Erythroblast (primary cell): ENCODE measurements around the gene CARD6.
"Not testable (repeated sequence)": the region's sequence is repeated elsewhere in the genome, so short reads cannot be mapped to it uniquely, and the experiment has no call there.

Experiments used
- DNase-seq, 2 experiments: peaks; one replicate each; lab custom pipeline; 2025; lab: John Stamatoyannopoulos, UW
- GATA1 ChIP-seq: IDR thresholded peaks from 2 replicates; pipeline ENCODE4 v1.6.1; 2011; ENCODE audit warnings: low read depth, mild to moderate bottlenecking, control low read depth, low read length, moderate library complexity
- POLR2A ChIP-seq: IDR thresholded peaks from 2 replicates; pipeline ENCODE4 v1.6.1; 2011; ENCODE audit warnings: mild to moderate bottlenecking, low read length

CARD6 gene, protein sequence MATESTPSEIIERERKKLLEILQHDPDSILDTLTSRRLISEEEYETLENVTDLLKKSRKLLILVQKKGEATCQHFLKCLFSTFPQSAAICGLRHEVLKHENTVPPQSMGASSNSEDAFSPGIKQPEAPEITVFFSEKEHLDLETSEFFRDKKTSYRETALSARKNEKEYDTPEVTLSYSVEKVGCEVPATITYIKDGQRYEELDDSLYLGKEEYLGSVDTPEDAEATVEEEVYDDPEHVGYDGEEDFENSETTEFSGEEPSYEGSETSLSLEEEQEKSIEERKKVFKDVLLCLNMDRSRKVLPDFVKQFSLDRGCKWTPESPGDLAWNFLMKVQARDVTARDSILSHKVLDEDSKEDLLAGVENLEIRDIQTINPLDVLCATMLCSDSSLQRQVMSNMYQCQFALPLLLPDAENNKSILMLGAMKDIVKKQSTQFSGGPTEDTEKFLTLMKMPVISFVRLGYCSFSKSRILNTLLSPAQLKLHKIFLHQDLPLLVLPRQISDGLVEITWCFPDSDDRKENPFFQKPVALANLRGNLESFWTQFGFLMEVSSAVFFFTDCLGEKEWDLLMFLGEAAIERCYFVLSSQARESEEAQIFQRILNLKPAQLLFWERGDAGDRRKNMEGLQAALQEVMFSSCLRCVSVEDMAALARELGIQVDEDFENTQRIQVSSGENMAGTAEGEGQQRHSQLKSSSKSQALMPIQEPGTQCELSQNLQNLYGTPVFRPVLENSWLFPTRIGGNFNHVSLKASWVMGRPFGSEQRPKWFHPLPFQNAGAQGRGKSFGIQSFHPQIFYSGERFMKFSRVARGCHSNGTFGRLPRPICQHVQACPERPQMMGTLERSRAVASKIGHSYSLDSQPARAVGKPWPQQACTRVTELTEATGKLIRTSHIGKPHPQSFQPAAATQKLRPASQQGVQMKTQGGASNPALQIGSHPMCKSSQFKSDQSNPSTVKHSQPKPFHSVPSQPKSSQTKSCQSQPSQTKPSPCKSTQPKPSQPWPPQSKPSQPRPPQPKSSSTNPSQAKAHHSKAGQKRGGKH

DNA sequence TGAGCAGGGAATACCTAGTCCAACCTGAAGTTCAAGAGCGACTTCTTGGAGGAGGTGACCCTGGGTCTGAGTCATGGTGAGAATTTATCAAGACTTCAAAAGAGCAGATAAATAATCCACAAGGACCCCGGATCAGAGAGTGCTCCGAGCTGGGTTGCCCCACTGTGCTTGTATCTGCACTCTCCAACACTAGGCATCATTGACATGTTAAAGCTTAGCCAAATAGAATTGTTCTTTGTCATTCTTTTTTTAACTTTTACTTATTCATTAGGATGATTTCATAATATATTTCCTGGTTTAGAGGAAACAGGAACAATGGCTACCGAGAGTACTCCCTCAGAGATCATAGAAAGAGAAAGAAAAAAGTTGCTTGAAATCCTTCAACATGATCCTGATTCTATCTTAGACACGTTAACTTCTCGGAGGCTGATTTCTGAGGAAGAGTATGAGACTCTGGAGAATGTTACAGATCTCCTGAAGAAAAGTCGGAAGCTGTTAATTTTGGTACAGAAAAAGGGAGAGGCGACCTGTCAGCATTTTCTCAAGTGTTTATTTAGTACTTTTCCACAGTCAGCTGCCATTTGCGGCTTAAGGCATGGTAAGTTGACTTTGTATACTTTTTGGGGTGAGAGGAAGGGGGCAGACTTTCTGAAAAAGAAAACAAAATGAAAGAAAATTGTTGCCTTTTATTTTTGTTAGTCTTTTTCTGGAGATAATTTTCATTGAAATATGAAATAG lies at the start of gene CARD6:
Gene CARD6 (plus strand): TSS at position 300 of the 738 bp plus-strand sequence. CDS start 16 bp downstream, at position 316.
- TF ChIP-seq GATA1 (no peak), POLR2A (peak; percentile 53)
- DNase-seq = peak; percentile 64

DNA sequence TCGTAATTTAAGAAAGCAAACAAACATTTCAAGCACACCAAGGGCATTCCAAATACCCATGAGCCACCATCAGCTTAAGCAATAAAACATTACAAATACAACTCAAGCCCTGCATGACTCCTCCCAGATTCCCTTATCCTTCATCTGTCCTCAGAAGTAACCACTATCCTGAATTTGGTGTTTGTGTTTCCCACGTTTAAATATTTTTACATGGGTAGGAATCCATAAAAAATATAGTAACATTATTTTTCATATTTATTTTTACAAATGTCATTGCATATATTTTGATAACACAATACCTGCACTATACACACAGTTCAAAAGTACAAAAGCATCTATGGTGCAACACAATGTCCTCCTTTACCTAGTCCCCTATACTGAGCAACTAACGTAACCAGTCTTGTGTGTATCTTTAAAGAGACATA lies 49.4 kb upstream of the CARD6 start:
- DNase-seq = peak in 1 of 2 experiments; percentile 21

DNA sequence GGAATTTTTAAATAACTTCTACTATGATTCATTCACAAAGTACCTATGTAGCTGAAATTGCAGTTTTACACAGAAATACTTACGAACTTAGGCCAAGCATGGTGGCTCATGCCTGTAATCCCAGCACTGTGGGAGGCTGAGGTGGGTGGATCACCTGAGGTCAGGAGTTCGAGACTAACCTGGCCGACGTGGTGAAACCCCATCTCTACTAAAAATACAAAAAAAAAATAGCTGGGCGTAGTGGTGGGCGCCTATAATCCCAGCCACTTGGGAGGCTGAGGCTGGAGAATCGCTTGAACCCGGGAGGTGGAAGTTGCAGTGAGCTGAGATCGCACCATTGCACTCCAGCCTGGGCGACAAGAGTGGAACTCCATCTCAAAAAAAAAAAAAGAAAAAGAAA lies 48.5 kb upstream of the CARD6 start:
- DNase-seq = not testable (repeated sequence)

More for the DNA sequence above, 49.4 kb upstream of the CARD6 start:
- no peak for TF ChIP-seq POLR2A
- no peak for TF ChIP-seq GATA1

DNA sequence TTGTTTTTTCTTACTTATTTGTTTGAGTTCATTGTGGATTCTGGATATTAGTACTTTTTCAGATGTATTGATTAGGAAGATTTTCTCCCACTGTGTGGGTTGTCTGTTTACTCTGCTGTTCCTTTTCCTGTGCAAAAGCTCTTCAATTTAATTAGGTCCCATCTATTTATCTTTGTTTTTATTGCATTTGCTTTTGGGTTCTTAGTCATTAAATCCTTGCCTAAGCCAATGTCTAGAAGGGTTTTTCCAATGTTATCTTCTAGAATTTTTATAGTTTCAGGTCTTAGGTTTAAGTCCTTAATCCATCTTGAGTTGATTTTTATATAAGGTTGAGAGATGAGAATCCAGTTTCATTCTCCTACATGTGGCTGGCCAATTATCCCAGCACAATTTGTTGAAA lies 46.8 kb upstream of the CARD6 start:
- not testable (repeated sequence) for DNase-seq

DNA sequence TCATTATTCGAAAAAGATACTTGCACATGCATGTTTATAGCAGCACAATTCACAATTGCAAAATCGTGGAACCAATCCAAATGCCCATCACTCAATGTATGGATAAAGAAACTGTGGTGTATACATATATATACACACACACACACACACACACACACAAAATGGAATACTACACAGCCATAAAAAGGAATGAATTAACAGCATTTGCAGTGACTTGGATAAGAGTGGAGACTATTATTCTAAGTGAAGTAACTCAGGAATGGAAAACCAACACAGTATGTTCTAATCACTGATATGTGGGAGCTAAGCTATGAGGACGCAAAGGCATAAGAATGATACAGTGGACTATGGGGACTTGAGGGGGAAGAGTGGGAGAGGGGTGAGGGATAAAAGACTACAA lies 46.3 kb upstream of the CARD6 start:
- not testable (repeated sequence) for DNase-seq

DNA sequence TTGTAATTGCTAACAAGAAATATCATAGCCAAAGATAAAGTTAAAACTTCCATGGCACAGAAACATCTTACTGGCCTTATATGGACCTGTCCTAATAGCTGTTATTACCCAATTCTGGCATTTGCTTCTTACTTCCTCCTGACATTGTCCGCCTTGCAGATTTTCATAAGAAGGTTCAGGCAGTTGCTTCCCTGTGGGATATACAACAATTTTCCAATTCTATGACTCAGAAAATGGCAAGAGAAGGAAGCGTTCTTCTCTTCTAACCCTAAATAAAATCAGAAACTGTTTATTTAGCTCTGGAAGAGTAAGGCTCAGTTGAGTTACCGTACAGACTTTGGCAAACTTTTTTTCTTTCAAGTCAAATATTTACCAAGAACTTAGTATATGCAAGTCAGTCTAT lies 44.7 kb upstream of the CARD6 start:
- DNase-seq = peak in 1 of 2 experiments; percentile 31
- no peak for TF ChIP-seq POLR2A
- no peak for TF ChIP-seq GATA1

DNA sequence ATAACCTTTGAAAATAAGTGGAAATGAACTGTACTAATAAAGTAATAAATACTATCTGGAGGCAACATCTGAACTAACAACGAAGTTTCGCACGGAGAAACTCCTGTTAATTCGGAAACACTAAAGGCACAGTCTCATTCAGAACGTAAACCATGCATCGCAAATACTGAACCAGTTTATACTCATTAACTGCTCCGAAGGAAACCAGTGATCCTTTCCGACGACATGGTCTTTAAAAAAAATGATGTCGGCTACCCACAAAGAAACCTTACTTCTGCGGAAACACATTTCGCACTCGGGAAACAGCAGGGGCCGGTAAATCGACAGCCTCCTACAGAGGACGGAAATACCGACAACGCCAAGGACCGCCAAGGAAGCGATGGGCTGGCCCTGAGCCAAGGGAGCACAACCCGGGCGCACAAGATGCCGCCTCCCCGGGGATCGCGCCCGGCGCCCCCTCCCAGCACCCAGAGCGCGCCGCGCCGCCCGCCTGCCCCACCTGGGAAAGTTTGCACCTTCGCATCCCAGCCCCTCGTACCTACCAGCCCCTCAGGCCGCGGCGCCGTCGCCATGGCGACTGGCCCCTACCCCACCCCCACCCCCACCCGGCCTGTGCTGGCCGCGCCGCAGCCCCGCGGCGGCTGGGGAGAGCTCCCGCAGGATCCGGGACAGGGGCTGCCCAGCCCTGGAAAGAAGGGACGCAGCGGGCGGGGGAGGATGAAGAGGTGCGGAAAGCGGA lies 43.7 kb upstream of the CARD6 start:
- peak; percentile 84 to 88 for DNase-seq
- TF ChIP-seq POLR2A = no peak
- no peak for TF ChIP-seq GATA1

DNA sequence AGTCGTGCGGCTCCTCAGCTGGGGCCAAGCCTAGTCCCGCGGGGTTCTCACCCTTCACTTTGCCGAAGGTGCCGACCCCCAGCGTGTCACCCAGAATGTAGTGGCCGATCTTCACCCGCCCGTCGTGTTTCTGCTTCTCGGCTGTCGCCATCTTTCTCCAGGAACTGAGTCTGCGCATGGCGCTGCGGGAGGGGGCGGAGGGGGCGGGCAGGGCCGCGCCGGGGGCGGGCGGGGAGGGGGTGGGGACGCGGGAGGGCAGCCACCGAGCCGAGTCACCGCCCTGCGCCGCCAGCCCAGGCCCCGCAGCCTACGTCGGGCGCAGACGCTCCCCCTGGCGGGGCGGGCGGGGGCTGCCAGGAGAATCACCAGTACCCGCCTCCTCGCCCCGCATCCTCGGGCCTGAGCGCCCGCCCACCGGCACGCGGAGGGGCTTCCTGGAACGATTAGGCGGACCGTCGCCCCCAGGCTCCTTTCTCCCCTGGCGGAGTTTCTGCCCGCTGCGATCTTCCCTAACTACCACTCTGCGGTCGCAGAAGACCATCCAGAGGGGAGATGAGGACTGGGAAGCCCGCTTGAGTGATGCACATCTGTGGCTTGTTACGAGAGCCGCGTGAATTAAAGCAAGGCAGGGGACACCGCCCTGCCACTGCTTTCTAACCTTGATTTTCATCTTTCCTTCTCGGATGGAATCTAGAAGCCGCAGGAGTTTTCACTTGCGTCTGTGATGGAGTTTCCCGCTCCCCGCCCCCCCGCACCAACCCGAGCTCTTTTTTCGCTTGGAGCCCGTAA lies 43.0 kb upstream of the CARD6 start, which contains the start of gene PRKAA1:
Gene PRKAA1 (minus strand): TSS at position 363 of the 789 bp plus-strand sequence. CDS start 185 bp downstream, at position 178.
- DNase-seq = peak; percentile 93 to 96

DNA sequence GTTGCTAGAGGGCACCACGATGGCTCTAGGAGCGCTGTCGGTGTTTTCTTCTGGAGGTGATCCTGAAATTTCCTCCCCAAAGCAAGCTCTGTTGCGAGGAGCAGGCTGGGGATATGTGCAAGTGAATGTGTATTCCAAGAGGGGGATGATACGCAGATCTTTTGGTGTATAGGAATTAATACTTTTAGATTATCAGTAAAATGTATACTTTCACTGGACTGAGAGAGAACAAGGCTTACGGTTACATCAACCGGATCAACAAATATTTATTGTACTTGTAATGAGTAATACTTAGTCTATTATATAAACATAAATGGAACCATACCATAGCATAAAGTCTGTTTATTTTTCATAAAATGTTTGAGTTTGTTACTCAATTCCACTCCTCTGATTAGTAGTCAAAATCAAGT lies 42.4 kb upstream of the CARD6 start:
- TF ChIP-seq GATA1 (no peak), POLR2A (no peak)
- DNase-seq = no peak

More for the DNA sequence above, 43.0 kb upstream of the CARD6 start, which contains the start of gene PRKAA1:
- TF ChIP-seq GATA1 (no peak), POLR2A (peak; percentile 56)

DNA sequence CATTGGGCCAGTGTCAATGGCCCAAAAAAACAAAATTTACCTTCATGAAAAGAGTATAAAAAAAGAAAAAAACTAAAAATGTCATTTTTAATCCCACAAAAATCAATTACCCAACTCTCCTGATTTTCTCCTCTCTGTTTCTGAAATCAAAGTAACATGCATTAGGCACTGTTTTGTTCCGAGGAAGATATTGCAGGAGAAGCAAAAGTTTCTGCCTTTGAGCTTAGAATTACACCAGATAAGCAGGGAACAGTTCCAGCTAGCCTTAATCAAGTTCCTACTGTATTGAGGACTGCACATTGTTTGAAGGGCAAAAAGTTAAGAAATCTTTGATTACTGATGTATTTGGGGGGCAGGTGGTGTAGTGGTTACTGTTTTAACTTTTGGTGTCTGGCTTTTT lies 41.9 kb upstream of the CARD6 start:
- TF ChIP-seq POLR2A = no peak
- no peak for TF ChIP-seq GATA1
- peak; percentile 25 to 27 for DNase-seq

DNA sequence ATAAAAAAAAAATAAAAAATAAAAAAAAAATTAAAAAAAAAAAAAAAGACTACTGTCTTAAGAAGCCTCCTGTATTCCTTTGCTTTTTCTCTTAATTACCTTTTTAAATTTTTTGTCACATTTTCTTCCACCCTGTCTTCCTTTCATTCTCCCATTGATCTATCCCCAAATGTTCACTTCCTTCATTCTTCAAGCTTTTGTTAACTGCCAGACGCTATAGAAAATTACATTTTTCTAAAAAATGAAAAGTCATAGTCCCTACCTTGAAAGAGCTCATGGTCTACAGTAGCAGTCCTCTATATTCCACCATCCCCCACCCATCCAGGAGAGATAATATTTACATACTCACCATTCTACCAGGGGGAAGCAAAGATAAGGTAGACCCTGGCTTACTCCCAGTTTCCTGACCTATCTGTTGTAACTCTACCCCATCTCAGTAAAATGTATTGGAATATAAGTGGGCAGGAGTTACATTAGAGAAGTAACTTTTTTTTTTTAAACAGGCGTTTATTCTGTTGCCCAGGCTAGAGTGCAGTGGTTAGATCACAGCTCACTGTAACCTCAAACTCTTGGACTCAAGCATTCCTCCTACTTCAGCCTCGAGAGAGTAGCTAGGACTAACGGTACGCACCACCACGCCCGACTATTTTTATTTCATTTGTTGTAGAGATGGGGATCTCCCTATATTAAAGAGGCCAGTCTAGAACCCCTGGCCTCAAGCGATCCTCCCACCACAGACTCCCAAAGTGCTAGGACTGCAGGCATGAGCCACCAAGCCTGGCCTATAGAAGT lies 39.2 kb upstream of the CARD6 start:
- DNase-seq = peak; percentile 79 to 91
- TF ChIP-seq GATA1 (no peak), POLR2A (peak; percentile 15)

DNA sequence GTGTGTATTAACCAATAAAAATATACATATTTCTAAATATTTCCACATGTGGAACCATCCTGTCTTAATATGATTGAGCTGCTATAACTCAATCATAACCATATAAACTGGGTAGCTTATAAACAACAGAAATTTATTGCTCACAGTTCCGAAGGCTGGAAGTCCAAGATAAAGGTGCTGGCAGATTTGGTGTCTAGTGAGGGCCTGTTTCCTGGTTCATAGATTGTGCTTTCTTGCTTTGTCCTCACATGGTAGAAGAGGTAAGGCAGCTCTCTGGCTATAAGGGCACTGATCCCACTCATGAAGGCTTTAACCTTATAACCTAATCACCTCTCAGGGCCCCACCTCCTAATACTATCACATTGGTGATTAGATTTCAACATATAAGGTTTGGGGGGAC lies 29.0 kb upstream of the CARD6 start:
- TF ChIP-seq GATA1 = no peak
- TF ChIP-seq POLR2A = no peak
- DNase-seq = no peak
